ENCODE results near the gene UCP2.

DNA sequence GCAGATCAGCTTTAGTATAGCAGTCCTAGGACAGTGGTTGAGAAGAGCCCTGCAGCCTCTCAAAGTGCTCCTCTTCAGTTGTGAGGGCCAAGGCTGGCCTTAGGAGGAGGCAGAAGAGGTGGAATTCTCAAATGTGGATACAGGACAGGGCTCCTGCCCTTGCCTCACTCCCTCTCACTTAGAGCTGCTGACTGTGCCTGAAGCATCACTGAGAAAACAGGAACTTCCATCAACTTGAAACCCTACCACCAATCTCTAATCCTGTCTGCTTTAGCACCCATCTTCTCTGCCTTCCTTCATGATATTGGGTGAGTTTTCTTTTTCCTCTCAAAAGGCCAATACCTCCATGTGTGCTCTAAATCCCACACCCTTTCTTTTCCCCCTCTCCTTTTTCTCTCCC lies 40.6 kb upstream of the UCP2 start:
- TF ChIP-seq, protein P1, sequence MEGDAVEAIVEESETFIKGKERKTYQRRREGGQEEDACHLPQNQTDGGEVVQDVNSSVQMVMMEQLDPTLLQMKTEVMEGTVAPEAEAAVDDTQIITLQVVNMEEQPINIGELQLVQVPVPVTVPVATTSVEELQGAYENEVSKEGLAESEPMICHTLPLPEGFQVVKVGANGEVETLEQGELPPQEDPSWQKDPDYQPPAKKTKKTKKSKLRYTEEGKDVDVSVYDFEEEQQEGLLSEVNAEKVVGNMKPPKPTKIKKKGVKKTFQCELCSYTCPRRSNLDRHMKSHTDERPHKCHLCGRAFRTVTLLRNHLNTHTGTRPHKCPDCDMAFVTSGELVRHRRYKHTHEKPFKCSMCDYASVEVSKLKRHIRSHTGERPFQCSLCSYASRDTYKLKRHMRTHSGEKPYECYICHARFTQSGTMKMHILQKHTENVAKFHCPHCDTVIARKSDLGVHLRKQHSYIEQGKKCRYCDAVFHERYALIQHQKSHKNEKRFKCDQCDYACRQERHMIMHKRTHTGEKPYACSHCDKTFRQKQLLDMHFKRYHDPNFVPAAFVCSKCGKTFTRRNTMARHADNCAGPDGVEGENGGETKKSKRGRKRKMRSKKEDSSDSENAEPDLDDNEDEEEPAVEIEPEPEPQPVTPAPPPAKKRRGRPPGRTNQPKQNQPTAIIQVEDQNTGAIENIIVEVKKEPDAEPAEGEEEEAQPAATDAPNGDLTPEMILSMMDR (IDR thresholded peaks at IDR 0.05), result no peak
- TF ChIP-seq POLR2A (IDR thresholded peaks at IDR 0.05), result no peak
